Stimulated activated CD8-positive, alpha-beta memory T cell treated with anti-CD3 and anti-CD28 coated beads, Interleukin-2, amount 100 ng/mL, for 1 hour (primary cell): ENCODE measurements around the gene GBE1.

ENCODE experiments used
- DNase-seq, 2 donors: peaks; one replicate each; pipeline ENCODE4 v3.0.0-alpha.2; 2020; ENCODE audit warnings: low read depth in 2 of 2

Gene GBE1

GRCh38 chr3:81468391-81468790, 293.1 kb downstream of the GBE1 start:
- no peak for DNase-seq

- DNase-seq, result no peak
Observed at GRCh38 chr3:81466201-81466560, 295.3 kb downstream of the GBE1 start.

- no peak for DNase-seq
Observed at GRCh38 chr3:81465510-81466200, 295.8 kb downstream of the GBE1 start.

- no peak for DNase-seq
Observed at GRCh38 chr3:81463781-81464180, 297.7 kb downstream of the GBE1 start.

GRCh38 chr3:81462921-81463320, 298.5 kb downstream of the GBE1 start:
- no peak for DNase-seq

- no peak for DNase-seq
Observed at GRCh38 chr3:81459733-81460132, 301.7 kb downstream of the GBE1 start.

GRCh38 chr3:81452418-81452817, 309.0 kb downstream of the GBE1 start:
- no peak for DNase-seq

GRCh38 chr3:81451611-81452010, 309.8 kb downstream of the GBE1 start:
- no peak for DNase-seq

- no peak for DNase-seq
Observed at GRCh38 chr3:81451140-81451539, 310.3 kb downstream of the GBE1 start.

- DNase-seq, result no peak
Observed at GRCh38 chr3:81446806-81447205, 314.6 kb downstream of the GBE1 start.

- no peak for DNase-seq
Observed at GRCh38 chr3:81445712-81446111, 315.7 kb downstream of the GBE1 start.

GRCh38 chr3:81444817-81445460, 316.5 kb downstream of the GBE1 start:
- no peak for DNase-seq

GRCh38 chr3:81443958-81444357, 317.5 kb downstream of the GBE1 start:
- DNase-seq, result no peak

GRCh38 chr3:81443457-81443782, 318.0 kb downstream of the GBE1 start:
- no peak for DNase-seq

GRCh38 chr3:81442758-81443456, 318.5 kb downstream of the GBE1 start:
- no peak for DNase-seq

GRCh38 chr3:81440661-81441060, 320.8 kb downstream of the GBE1 start:
- DNase-seq, result no peak
